Parathyroid adenoma (tissue), 2 donors: ENCODE measurements around the gene LCMT1.

ENCODE experiments used
- H2AFZ ChIP-seq: fragments of 300-600 bp; sonication (generic); one replicate; pipeline ENCODE4 v1.7.0; 2017; ENCODE audit warnings: antibody characterized with exemption, mild to moderate bottlenecking
- H3K27ac ChIP-seq: fragments of 300-600 bp; sonication (generic); one replicate; pipeline ENCODE4 v1.7.0; 2017
- H3K27me3 ChIP-seq: fragments of 300-600 bp; sonication (generic); one replicate; pipeline ENCODE4 v1.7.0; 2017; ENCODE audit warnings: low read length; ENCODE audit not compliant: control insufficient read depth, insufficient read depth
- H3K36me3 ChIP-seq: fragments of 300-600 bp; sonication (generic); one replicate; pipeline ENCODE4 v1.7.0; 2017; ENCODE audit warnings: low read length; ENCODE audit not compliant: control insufficient read depth, insufficient read depth
- H3K4me1 ChIP-seq: fragments of 300-600 bp; sonication (generic); one replicate; pipeline ENCODE4 v1.7.0; 2017; ENCODE audit warnings: control low read depth
- H3K4me2 ChIP-seq: fragments of 300-600 bp; sonication (generic); one replicate; pipeline ENCODE4 v1.7.0; 2017; ENCODE audit warnings: low read length
- H3K4me3 ChIP-seq: fragments of 300-600 bp; sonication (generic); one replicate; pipeline ENCODE4 v1.7.0; 2017; ENCODE audit warnings: low read depth, low read length
- H3K79me2 ChIP-seq: fragments of 300-600 bp; sonication (generic); one replicate; pipeline ENCODE4 v1.7.0; 2017; ENCODE audit warnings: control low read depth
- H3K9ac ChIP-seq: fragments of 300-600 bp; sonication (generic); one replicate; pipeline ENCODE4 v1.7.0; 2017; ENCODE audit warnings: mild to moderate bottlenecking
- H3K9me3 ChIP-seq: fragments of 300-600 bp; sonication (generic); one replicate; pipeline ENCODE4 v1.7.0; 2017; ENCODE audit warnings: low read length; ENCODE audit not compliant: control insufficient read depth
- CTCF ChIP-seq: fragments of 300-600 bp; sonication (generic); IDR thresholded peaks from one replicate; pipeline ENCODE4 v1.7.0; 2017; ENCODE audit warnings: antibody characterized with exemption, mild to moderate bottlenecking
- donor health status: primary hyperparathyroidism.

The LCMT1 gene

DNA sequence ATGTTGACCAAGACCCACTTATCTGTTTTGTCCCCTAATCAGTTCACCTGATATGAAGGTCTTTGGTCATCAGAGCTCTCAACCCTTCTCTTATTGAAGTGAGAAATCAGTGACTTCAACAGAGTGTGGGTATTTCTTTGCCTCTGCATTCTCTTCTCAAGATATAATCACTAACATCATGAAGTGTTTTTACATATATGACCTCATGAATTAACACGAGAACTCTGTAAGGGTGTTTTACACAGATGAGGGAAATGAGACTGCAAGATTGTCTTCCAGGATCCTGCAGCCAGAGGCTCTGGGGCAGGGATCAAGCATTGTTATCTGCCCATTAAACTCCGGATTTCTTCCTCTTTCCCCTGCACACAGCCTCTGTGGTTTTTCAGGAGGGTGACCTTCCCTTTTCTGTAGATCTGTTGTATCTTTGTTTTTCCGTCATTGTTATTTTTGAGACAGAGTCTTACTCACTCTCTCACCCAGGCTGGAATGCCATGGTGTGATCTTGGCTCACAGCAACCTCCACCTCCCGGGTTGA is 22.7 kb downstream of the LCMT1 start:
- Histone ChIP-seq H3K4me1 (no peaks in the 10 kb centered on the region), H2AFZ (no peak overlapping the region), H3K36me3 (no peaks in the 10 kb centered on the region), H3K79me2 (no peaks in the 10 kb centered on the region), H3K4me2 (no peak overlapping the region), H3K27ac (no peak overlapping the region), H3K9ac (no peak overlapping the region), H3K9me3 (no peaks in the 10 kb centered on the region), H3K27me3 (no peaks in the 10 kb centered on the region), H3K4me3 (no peak overlapping the region)
- TF ChIP-seq CTCF = no peak

- H2AFZ ChIP-seq = no peak overlapping the region
- H3K27me3 ChIP-seq = no peaks in the 10 kb centered on the region
- H3K79me2 ChIP-seq = no peaks in the 10 kb centered on the region
- H3K4me3 ChIP-seq = no peak overlapping the region
- no peak overlapping the region for H3K4me2 ChIP-seq
- no peak for TF ChIP-seq CTCF
- H3K27ac ChIP-seq = no peak overlapping the region
- H3K9me3 ChIP-seq = no peaks in the 10 kb centered on the region
- H3K9ac ChIP-seq = no peak overlapping the region
- no peaks in the 10 kb centered on the region for H3K36me3 ChIP-seq
- no peaks in the 10 kb centered on the region for H3K4me1 ChIP-seq
These were observed 23.8 kb downstream of the LCMT1 start for GRCh38 chr16:25135254-25135878.

DNA sequence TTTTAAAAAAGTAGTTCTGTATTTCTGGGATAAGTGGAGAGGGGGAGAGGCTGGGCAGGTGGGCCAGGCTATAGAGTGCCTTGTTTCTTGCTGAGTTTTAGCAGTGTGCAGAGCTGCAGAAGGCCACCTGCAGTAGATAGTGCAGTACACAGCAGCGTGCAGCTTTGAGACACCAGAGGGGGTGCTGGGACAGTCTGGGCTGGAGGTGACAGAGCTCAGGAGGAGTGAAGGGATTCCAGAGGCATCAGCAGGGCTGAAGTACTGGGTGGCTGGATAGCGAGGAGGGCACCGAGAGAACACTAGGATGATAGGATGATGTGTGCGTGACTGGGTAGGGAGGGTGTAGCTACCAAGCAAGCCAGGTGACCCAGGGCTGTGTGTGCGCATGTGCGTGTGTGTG is 26.6 kb downstream of the LCMT1 start:
- Histone ChIP-seq H3K4me1 (no peaks in the 10 kb centered on the region), H3K4me3 (no peak overlapping the region), H2AFZ (no peak overlapping the region), H3K79me2 (no peaks in the 10 kb centered on the region), H3K27me3 (no peaks in the 10 kb centered on the region), H3K4me2 (no peak overlapping the region), H3K27ac (no peak overlapping the region), H3K9ac (no peak overlapping the region), H3K9me3 (no peaks in the 10 kb centered on the region), H3K36me3 (no peaks in the 10 kb centered on the region)
- TF ChIP-seq CTCF = no peak

GRCh38 chr16:25140459-25140858 is 28.9 kb downstream of the LCMT1 start:
- H3K4me1 ChIP-seq = no peaks in the 10 kb centered on the region
- no peak overlapping the region for H2AFZ ChIP-seq
- no peaks in the 10 kb centered on the region for H3K79me2 ChIP-seq
- no peaks in the 10 kb centered on the region for H3K9me3 ChIP-seq
- H3K4me3 ChIP-seq = no peak overlapping the region
- no peaks in the 10 kb centered on the region for H3K36me3 ChIP-seq
- no peak overlapping the region for H3K27ac ChIP-seq
- H3K27me3 ChIP-seq = no peaks in the 10 kb centered on the region
- TF ChIP-seq CTCF = no peak
- H3K4me2 ChIP-seq = no peak overlapping the region
- H3K9ac ChIP-seq = no peak overlapping the region

- no peaks in the 10 kb centered on the region for H3K9me3 ChIP-seq
- H3K4me1 ChIP-seq = no peaks in the 10 kb centered on the region
- no peak overlapping the region for H3K4me3 ChIP-seq
- no peak for TF ChIP-seq CTCF
- H3K27ac ChIP-seq = no peak overlapping the region
- H3K36me3 ChIP-seq = no peaks in the 10 kb centered on the region
- H3K4me2 ChIP-seq = no peak overlapping the region
- H3K27me3 ChIP-seq = no peaks in the 10 kb centered on the region
- no peak overlapping the region for H3K9ac ChIP-seq
- no peaks in the 10 kb centered on the region for H3K79me2 ChIP-seq
- H2AFZ ChIP-seq = no peak overlapping the region
These were observed 30.1 kb downstream of the LCMT1 start for GRCh38 chr16:25141648-25142047.
